ENCODE data around the gene SPG7.

DNA sequence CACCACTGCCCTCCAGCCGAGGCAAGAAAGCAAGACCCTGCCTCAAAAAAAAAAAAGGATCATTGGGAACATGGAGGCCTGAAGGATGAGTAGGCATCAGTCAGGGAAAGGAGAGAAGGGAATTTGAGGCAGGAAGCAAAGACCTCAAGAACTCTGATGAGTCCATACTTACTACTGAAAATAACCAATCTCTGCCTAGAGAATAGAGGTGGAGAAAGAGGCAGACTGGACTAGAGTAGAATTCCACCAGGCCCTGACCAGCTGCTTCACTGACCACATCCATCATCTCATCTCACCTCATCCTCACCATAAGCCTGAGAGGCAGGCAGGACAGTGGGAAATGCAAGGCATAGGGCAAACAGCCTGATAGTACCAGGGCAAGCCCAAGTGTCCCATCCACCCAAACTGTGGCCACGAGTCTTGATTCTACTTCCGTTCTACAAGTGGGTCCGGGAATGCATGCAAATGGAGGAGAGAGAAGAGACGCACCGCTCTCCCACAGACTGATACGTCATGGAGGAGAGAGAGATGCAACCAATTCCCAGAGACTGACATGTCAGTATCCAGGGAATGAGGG is 35.0 kb upstream of the SPG7 start:
- TF ChIP-seq ZNF274 (IDR thresholded peaks at IDR 0.05; ENCODE audit: low read depth, low read length), result no peak
- no peak for TF ChIP-seq YY1 (IDR thresholded peaks at IDR 0.05; ENCODE audit: insufficient read depth, insufficient read length)

Data from NT2/D1 (cell line).